Measurements from ENCODE around the gene BIRC7.
A peak's percentile ranks its signal among the peaks of the same experiment; 100 is the strongest.

The BIRC7 gene

GRCh38 chr20:63265891-63266515, 30.3 kb downstream of the BIRC7 start:
- TF ChIP-seq PAX5 (IDR thresholded peaks at IDR 0.05; ENCODE audit: insufficient read depth, low read length, severe bottlenecking) (no peak), POLR2AphosphoS5 (IDR thresholded peaks at IDR 0.05; ENCODE audit: low read depth, low read length) (no peak), TAF1 (IDR thresholded peaks at IDR 0.05; ENCODE audit: low read depth, low read length) (no peak), POLR2A (IDR thresholded peaks at IDR 0.05; ENCODE audit: low read depth, low read length) (no peak), SPI1 (IDR thresholded peaks at IDR 0.05; ENCODE audit: low read depth, low read length) (no peak), POU2F2 (IDR thresholded peaks at IDR 0.05; ENCODE audit: low read depth, low read length) (no peak)
- DNase-seq (ENCODE audit: insufficient read length, low spot score): no peak
- FAIRE-seq: no peak

GRCh38 chr20:63267691-63268090, 32.0 kb downstream of the BIRC7 start:
- TF ChIP-seq POU2F2 (IDR thresholded peaks at IDR 0.05; ENCODE audit: low read depth, low read length) (no peak), SPI1 (IDR thresholded peaks at IDR 0.05; ENCODE audit: low read depth, low read length) (no peak), TAF1 (IDR thresholded peaks at IDR 0.05; ENCODE audit: low read depth, low read length) (no peak), PAX5 (IDR thresholded peaks at IDR 0.05; ENCODE audit: insufficient read depth, low read length, severe bottlenecking) (no peak), POLR2A (IDR thresholded peaks at IDR 0.05; ENCODE audit: low read depth, low read length) (no peak), POLR2AphosphoS5 (IDR thresholded peaks at IDR 0.05; ENCODE audit: low read depth, low read length) (no peak)
- no peak for DNase-seq (ENCODE audit: insufficient read length, low spot score)
- no peak for FAIRE-seq

DNA sequence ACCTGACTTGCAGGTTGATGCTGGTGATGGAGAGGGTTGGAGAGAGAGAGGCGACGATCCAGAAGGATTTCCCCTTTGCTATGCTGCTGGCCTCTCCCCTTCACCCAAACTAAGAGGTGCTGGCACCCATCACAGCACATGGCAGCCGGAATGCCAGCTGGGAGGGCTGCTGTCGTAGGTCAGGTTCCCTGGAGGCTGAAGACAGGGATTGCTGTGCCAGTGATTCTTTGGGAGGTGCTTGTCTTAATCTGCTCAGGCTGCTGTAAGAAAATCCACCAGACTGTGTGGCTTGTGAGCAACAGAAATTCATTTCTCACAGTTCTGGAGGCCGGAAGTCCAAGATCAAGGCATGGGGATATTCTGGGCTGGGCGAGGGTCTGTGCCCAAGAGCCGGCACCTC, 32.6 kb downstream of the BIRC7 start:
- TF ChIP-seq TAF1 (IDR thresholded peaks at IDR 0.05; ENCODE audit: low read depth, low read length) (no peak), POLR2AphosphoS5 (IDR thresholded peaks at IDR 0.05; ENCODE audit: low read depth, low read length) (no peak), SPI1 (IDR thresholded peaks at IDR 0.05; ENCODE audit: low read depth, low read length) (no peak), POLR2A (IDR thresholded peaks at IDR 0.05; ENCODE audit: low read depth, low read length) (no peak), POU2F2 (IDR thresholded peaks at IDR 0.05; ENCODE audit: low read depth, low read length) (no peak), PAX5 (IDR thresholded peaks at IDR 0.05; ENCODE audit: insufficient read depth, low read length, severe bottlenecking) (no peak)
- FAIRE-seq (no peak), DNase-seq (ENCODE audit: insufficient read length, low spot score) (no peak)

DNA sequence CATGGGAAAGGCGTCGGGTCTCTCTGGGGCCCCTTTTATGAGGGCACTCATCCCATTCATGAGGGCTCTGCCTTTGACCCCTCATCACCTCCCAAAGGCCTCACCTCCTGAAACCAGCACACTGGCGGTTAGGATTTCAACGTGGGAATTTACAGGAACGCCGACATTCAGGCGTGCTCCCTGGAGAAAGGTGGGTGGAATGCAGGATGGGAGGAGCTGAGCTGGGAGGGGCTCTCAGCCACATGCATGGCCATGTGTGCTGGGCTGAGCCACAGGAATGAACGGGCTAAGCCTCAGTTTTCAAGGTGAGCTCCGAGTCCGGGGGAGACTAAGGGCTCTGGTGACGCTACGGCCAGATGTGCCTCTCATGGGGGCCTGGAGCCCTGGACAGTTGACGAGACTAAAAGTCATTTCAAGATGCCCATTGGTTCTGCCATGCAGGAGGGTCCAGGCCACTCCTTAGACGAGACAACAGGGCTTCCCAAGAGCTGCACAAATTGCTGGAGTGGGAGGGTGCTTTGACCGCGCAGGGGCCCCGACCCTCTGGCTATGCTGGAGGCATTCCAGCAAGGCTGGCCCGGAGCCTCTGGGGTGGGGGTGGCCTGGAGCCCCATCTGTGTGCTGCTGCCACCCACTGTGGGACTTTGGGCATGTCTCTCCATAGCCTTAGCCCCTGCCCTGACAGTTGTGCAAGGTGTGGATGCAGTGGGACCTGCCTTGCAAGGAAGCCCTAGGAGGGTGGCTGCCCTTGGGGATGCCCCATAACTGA, 33.1 kb downstream of the BIRC7 start:
- TF ChIP-seq SPI1 (IDR thresholded peaks at IDR 0.05; ENCODE audit: low read depth, low read length) (no peak), POLR2A (IDR thresholded peaks at IDR 0.05; ENCODE audit: low read depth, low read length) (no peak), TAF1 (IDR thresholded peaks at IDR 0.05; ENCODE audit: low read depth, low read length) (no peak), POU2F2 (IDR thresholded peaks at IDR 0.05; ENCODE audit: low read depth, low read length) (no peak), PAX5 (IDR thresholded peaks at IDR 0.05; ENCODE audit: insufficient read depth, low read length, severe bottlenecking) (no peak), POLR2AphosphoS5 (IDR thresholded peaks at IDR 0.05; ENCODE audit: low read depth, low read length) (no peak)
- no peak for FAIRE-seq
- DNase-seq (ENCODE audit: insufficient read length, low spot score): no peak

DNA sequence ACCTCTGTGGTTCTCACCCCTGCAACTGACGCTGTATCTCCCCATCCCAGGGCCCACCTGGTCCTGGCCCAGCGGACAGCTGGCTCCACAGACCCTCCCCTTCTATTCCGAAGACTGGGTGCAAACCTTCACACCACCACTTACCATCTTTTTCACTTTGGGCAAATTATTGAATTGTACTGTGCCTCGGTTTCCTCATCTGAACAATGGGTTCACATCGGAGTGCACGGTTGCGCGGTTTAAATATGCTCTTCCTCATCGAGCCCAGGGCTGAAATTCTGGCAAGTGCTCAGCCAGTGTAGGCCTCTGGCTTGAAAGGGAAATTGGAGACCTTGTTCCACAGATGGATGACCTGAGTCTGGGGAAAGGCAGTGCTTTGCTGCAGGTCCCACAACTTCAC, 34.0 kb downstream of the BIRC7 start:
- DNase-seq (ENCODE audit: insufficient read length, low spot score) (no peak), FAIRE-seq (no peak)
- TF ChIP-seq PAX5 (IDR thresholded peaks at IDR 0.05; ENCODE audit: insufficient read depth, low read length, severe bottlenecking): no peak
- TF ChIP-seq SPI1 (IDR thresholded peaks at IDR 0.05; ENCODE audit: low read depth, low read length): no peak
- TF ChIP-seq POLR2A (IDR thresholded peaks at IDR 0.05; ENCODE audit: low read depth, low read length): no peak
- no peak for TF ChIP-seq TAF1 (IDR thresholded peaks at IDR 0.05; ENCODE audit: low read depth, low read length)
- no peak for TF ChIP-seq POLR2AphosphoS5 (IDR thresholded peaks at IDR 0.05; ENCODE audit: low read depth, low read length)
- no peak for TF ChIP-seq POU2F2 (IDR thresholded peaks at IDR 0.05; ENCODE audit: low read depth, low read length)

DNA sequence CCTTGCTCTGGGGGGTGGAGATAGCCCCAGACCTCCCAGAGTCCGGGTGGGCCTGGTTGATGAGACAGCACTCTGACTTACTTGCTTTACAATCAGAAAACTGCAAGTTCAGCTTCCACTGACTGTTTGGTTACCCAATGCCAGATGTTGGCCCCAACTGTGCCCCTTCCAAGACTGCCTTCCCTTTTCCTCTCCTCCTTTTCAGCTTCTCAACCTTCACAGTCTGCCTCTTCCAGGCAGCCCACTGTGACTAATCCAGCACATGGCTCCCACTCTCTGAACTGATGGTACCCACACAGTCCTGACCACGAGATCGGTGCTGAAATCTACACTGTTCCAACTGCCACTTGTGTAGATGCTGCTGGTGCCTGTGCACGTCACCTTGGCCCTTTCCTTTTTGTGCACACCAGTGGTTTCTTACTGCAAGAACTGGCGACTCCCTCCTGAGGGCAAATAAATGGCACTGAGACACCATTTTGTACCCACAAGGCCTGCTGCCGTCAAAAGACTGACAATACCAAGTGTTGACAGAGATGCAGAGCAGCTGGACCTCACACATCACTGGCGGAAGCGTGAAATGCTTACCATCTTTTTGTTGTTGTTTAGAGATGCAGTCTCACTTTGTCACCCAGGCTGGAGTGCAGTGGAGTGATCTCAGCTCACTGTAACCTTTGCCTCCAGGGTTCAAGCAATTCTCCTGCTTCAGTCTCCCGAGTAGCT, 35.1 kb downstream of the BIRC7 start:
- DNase-seq (ENCODE audit: insufficient read length, low spot score) (no peak), FAIRE-seq (no peak)
- no peak for TF ChIP-seq POLR2A (IDR thresholded peaks at IDR 0.05; ENCODE audit: low read depth, low read length)
- TF ChIP-seq POU2F2 (IDR thresholded peaks at IDR 0.05; ENCODE audit: low read depth, low read length): no peak
- TF ChIP-seq SPI1 (IDR thresholded peaks at IDR 0.05; ENCODE audit: low read depth, low read length): no peak
- TF ChIP-seq POLR2AphosphoS5 (IDR thresholded peaks at IDR 0.05; ENCODE audit: low read depth, low read length): no peak

- TF ChIP-seq SPI1 (IDR thresholded peaks at IDR 0.05; ENCODE audit: low read depth, low read length) (peak; percentile 49), TAF1 (IDR thresholded peaks at IDR 0.05; ENCODE audit: low read depth, low read length) (peak; percentile 60), POU2F2 (IDR thresholded peaks at IDR 0.05; ENCODE audit: low read depth, low read length) (0 out of 2 replicates have a peak, but pooled peaks have one; percentile 41), POLR2AphosphoS5 (IDR thresholded peaks at IDR 0.05; ENCODE audit: low read depth, low read length) (peak; percentile 79), PAX5 (IDR thresholded peaks at IDR 0.05; ENCODE audit: insufficient read depth, low read length, severe bottlenecking) (peak; percentile 27), POLR2A (IDR thresholded peaks at IDR 0.05; ENCODE audit: low read depth, low read length) (peak; percentile 71; the same call in 1 of the 2 replicates)
- DNase-seq (ENCODE audit: insufficient read length, low spot score): peak; percentile 100
- peak; percentile 99 for FAIRE-seq
Measured at GRCh38 chr20:63272105-63273058, 36.7 kb downstream of the BIRC7 start, which contains the start of gene ARFGAP1. Gene ARFGAP1 (plus strand): TSS chr20:63272813. CDS start chr20:63275581, 2,768 bp downstream.

DNA sequence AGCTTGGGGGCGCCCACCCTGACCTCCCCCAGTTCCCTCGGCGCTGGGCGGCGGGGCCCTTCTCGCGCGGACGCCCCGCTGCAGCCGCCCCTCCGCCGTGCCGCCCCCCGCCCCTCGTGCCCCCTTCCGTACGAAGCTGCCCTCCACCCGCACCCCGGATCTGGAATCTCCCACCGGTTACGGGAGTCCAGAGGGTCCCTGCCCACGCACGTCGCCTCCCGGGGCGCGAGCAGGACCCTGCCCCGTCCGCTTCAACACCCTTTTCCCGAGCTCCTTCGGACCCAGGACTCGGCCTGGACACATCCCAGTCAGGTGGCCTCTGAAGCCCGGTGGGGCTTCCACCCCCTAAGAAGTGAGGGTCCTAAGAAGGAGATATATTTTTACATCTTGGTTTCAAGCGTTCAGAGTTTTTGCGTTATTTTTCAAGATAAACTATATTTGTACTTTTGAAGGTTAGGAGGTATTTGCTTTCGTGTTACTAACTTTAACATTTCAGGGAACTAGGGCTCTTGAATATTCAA, 37.4 kb downstream of the BIRC7 start:
- TF ChIP-seq POU2F2 (IDR thresholded peaks at IDR 0.05; ENCODE audit: low read depth, low read length) (no peak), PAX5 (IDR thresholded peaks at IDR 0.05; ENCODE audit: insufficient read depth, low read length, severe bottlenecking) (no peak), POLR2A (IDR thresholded peaks at IDR 0.05; ENCODE audit: low read depth, low read length) (no peak), TAF1 (IDR thresholded peaks at IDR 0.05; ENCODE audit: low read depth, low read length) (no peak), POLR2AphosphoS5 (IDR thresholded peaks at IDR 0.05; ENCODE audit: low read depth, low read length) (no peak), SPI1 (IDR thresholded peaks at IDR 0.05; ENCODE audit: low read depth, low read length) (no peak)
- no peak for FAIRE-seq
- no peak for DNase-seq (ENCODE audit: insufficient read length, low spot score)
